GM21529 (cell line): Measurements from ENCODE around the gene ABI3BP.

Experiments
- ATAC-seq: cut with Tn5 transposase; IDR thresholded peaks from one replicate; pipeline ENCODE4 v1.9.1; 2021; ENCODE audit not compliant: unreplicated experiment

ABI3BP gene

GRCh38 chr3:100891827-100892226 lies 101.4 kb downstream of the ABI3BP start:
- ATAC-seq, result no peak

GRCh38 chr3:100891033-100891432 lies 102.2 kb downstream of the ABI3BP start:
- no peak for ATAC-seq

- ATAC-seq, result no peak
These were observed 104.3 kb downstream of the ABI3BP start for GRCh38 chr3:100888881-100889280.

GRCh38 chr3:100882571-100882984 lies 110.6 kb downstream of the ABI3BP start:
- no peak for ATAC-seq

GRCh38 chr3:100880845-100881244 lies 112.4 kb downstream of the ABI3BP start:
- ATAC-seq, result no peak

GRCh38 chr3:100880072-100880471 lies 113.1 kb downstream of the ABI3BP start:
- ATAC-seq, result no peak

GRCh38 chr3:100879195-100879810 lies 113.9 kb downstream of the ABI3BP start:
- ATAC-seq, result no peak

- ATAC-seq, result no peak
These were observed 115.9 kb downstream of the ABI3BP start for GRCh38 chr3:100877286-100877685.

- ATAC-seq, result no peak
These were observed 118.0 kb downstream of the ABI3BP start for GRCh38 chr3:100875239-100875638.

GRCh38 chr3:100873611-100874010 lies 119.6 kb downstream of the ABI3BP start:
- ATAC-seq, result no peak

GRCh38 chr3:100871306-100871705 lies 121.9 kb downstream of the ABI3BP start:
- no peak for ATAC-seq

GRCh38 chr3:100869787-100870186 lies 123.4 kb downstream of the ABI3BP start:
- no peak for ATAC-seq

GRCh38 chr3:100868894-100869293 lies 124.3 kb downstream of the ABI3BP start:
- no peak for ATAC-seq

- no peak for ATAC-seq
These were observed 125.1 kb downstream of the ABI3BP start for GRCh38 chr3:100868096-100868495.

GRCh38 chr3:100865442-100865841 lies 127.8 kb downstream of the ABI3BP start:
- ATAC-seq, result no peak

GRCh38 chr3:100864471-100865250 lies 128.6 kb downstream of the ABI3BP start:
- ATAC-seq, result no peak

- no peak for ATAC-seq
These were observed 135.4 kb downstream of the ABI3BP start for GRCh38 chr3:100857863-100858262.

- no peak for ATAC-seq
These were observed 136.4 kb downstream of the ABI3BP start for GRCh38 chr3:100856821-100857220.

- no peak for ATAC-seq
These were observed 140.4 kb downstream of the ABI3BP start for GRCh38 chr3:100852840-100853239.

GRCh38 chr3:100850701-100851100 lies 142.5 kb downstream of the ABI3BP start:
- no peak for ATAC-seq

- no peak for ATAC-seq
These were observed 143.1 kb downstream of the ABI3BP start for GRCh38 chr3:100850156-100850555.

- no peak for ATAC-seq
These were observed 148.9 kb downstream of the ABI3BP start for GRCh38 chr3:100844063-100844936.
